Fibroblast of mammary gland (primary cell): ENCODE data around the gene GADD45G.

Source experiments
- DNase-seq: peaks from one replicate; pipeline ENCODE4 v3.0.0-alpha.2; 2010; ENCODE audit warnings: low read depth
- H3K4me3 ChIP-seq: 2 replicates; pipeline ENCODE4 v1.5.1; 2011; ENCODE audit warnings: low read depth, mild to moderate bottlenecking, low read length, moderate library complexity; ENCODE audit not compliant: control insufficient read depth
- TF ChIP-seq, protein P1 (sequence below): conservative IDR thresholded peaks from 2 replicates; pipeline ENCODE4 v1.5.1; 2011; ENCODE audit warnings: low read depth, low read length, inconsistent platforms; ENCODE audit not compliant: control insufficient read depth, insufficient read depth

GADD45G gene

GRCh38 chr9:89610391-89610925 is 5.6 kb downstream of the GADD45G start:
- no peak for DNase-seq
- H3K4me3 ChIP-seq: no peak overlapping the region
- TF ChIP-seq, protein P1, sequence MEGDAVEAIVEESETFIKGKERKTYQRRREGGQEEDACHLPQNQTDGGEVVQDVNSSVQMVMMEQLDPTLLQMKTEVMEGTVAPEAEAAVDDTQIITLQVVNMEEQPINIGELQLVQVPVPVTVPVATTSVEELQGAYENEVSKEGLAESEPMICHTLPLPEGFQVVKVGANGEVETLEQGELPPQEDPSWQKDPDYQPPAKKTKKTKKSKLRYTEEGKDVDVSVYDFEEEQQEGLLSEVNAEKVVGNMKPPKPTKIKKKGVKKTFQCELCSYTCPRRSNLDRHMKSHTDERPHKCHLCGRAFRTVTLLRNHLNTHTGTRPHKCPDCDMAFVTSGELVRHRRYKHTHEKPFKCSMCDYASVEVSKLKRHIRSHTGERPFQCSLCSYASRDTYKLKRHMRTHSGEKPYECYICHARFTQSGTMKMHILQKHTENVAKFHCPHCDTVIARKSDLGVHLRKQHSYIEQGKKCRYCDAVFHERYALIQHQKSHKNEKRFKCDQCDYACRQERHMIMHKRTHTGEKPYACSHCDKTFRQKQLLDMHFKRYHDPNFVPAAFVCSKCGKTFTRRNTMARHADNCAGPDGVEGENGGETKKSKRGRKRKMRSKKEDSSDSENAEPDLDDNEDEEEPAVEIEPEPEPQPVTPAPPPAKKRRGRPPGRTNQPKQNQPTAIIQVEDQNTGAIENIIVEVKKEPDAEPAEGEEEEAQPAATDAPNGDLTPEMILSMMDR: no peak

GRCh38 chr9:89611425-89611824 is 6.6 kb downstream of the GADD45G start:
- DNase-seq: no peak
- H3K4me3 ChIP-seq: no peak overlapping the region
- TF ChIP-seq, protein P1: no peak

DNA sequence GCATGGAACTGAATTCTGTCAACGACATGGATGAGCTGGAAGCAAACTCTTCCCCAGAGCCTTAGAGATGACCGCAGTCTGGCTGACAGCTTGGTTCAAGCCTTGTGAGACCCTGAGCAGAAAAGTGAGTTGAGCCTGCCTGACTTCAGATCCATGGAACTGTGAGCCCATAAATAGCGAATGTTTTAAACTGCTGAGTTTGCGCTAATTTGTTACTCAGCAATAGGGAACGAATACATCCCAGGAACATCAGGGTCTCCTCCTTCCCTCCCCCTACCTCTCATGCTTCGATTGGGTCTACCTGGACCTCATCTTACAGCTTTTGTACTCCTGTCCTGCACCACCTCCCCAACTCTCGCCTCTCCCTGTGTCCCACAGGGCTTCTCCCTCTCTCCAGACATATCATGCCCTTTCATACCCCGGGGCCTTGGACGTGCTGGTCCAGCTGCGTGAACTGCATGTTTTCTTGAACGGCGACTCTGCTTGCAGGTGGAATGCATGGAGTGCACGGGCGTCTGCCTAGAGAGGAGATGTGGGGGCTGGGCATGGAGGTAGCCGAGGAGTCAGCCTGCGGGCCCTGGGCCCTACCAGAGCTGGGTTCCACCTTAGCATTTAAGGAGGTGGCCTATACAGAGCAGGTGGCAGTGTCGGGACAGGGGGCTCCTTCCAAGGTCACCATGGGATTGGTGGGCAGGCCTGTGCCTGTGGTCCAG is 7.9 kb downstream of the GADD45G start:
- no peak for DNase-seq
- H3K4me3 ChIP-seq: no peak overlapping the region
- TF ChIP-seq, protein P1: no peak

- H3K4me3 ChIP-seq: no peak overlapping the region
- TF ChIP-seq, protein P1: no peak
- DNase-seq: no peak
Observed at GRCh38 chr9:89613912-89614892, 9.4 kb downstream of the GADD45G start.

GRCh38 chr9:89615661-89616060 is 10.8 kb downstream of the GADD45G start:
- TF ChIP-seq, protein P1: no peak
- H3K4me3 ChIP-seq: no peak overlapping the region
- no peak for DNase-seq

DNA sequence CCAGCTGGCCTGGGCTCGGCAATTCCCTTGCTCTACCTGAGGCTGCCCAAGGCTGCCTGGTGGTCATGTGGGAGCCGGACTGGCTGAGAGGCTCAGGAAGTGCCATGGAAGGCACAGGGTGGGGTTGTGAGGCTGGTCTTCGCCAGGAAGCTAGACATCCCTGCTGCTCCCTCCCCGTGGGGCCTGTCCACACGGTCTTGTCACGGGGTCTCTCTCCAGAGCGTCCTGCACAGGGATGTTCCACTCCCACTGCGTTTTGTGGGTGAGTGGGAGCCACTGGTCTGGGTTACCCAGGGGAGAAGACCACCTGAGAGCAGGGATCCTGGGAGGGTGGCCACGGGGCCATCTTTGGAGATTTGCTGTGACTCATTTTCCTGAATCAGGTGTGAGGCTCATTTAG is 11.6 kb downstream of the GADD45G start:
- no peak for DNase-seq
- TF ChIP-seq, protein P1: no peak

More for the DNA sequence above, 11.6 kb downstream of the GADD45G start:
- no peak overlapping the region for H3K4me3 ChIP-seq
